AG09319 (cell line): ENCODE results near the gene LANCL1.

Source experiments
- DNase-seq: peaks from one replicate; pipeline ENCODE4 v3.0.0-alpha.2; 2010; ENCODE audit warnings: low read depth; ENCODE audit errors: extremely low read depth
- CTCF ChIP-seq: IDR thresholded peaks from 2 replicates; pipeline ENCODE4 v1.5.1; 2011; ENCODE audit warnings: low read depth, mild to moderate bottlenecking, inconsistent platforms, low read length, moderate library complexity

Gene LANCL1

GRCh38 chr2:210503725-210504191 is 27.2 kb upstream of the LANCL1 start:
- no peak for DNase-seq
- no peak for TF ChIP-seq CTCF

- peak; percentile 92 for TF ChIP-seq CTCF
- peak; percentile 5 for DNase-seq
These were observed 26.6 kb upstream of the LANCL1 start for GRCh38 chr2:210503001-210503623.

- no peak for DNase-seq
- no peak for TF ChIP-seq CTCF
These were observed 20.0 kb upstream of the LANCL1 start for GRCh38 chr2:210496512-210496911.

- TF ChIP-seq CTCF: no peak
- DNase-seq: no peak
These were observed 17.0 kb upstream of the LANCL1 start for GRCh38 chr2:210493528-210493927.

- TF ChIP-seq CTCF: no peak
- no peak for DNase-seq
These were observed 5.1 kb upstream of the LANCL1 start for GRCh38 chr2:210481601-210482175.

GRCh38 chr2:210480764-210481163 is 4.2 kb upstream of the LANCL1 start:
- no peak for TF ChIP-seq CTCF
- DNase-seq: no peak

GRCh38 chr2:210480079-210480478 is 3.5 kb upstream of the LANCL1 start:
- no peak for DNase-seq
- no peak for TF ChIP-seq CTCF
